Activated gamma-delta T cell treated with Interleukin-2 at 50 U/mL for 16 hours (primary cell): ENCODE data around the gene ZNF460.
A peak's percentile ranks its signal among the peaks of the same experiment; 100 is the strongest.

Source experiments
- DNase-seq: peaks from one replicate; pipeline ENCODE4 v3.0.0-alpha.2; 2020

The ZNF460 gene

GRCh38 chr19:57280962-57281400, 696 bp downstream of the ZNF460 start:
- DNase-seq = peak; percentile 18

GRCh38 chr19:57282011-57282643, 1.8 kb downstream of the ZNF460 start:
- no peak for DNase-seq

- no peak for DNase-seq
Measured at GRCh38 chr19:57288373-57288772, 8.1 kb downstream of the ZNF460 start.

GRCh38 chr19:57290970-57291369, 10.7 kb downstream of the ZNF460 start:
- DNase-seq = no peak

- no peak for DNase-seq
Measured at GRCh38 chr19:57292547-57292946, 12.3 kb downstream of the ZNF460 start.

- no peak for DNase-seq
Measured at GRCh38 chr19:57293719-57294118, 13.4 kb downstream of the ZNF460 start.

GRCh38 chr19:57302020-57302465, 21.8 kb downstream of the ZNF460 start:
- DNase-seq = no peak

- DNase-seq = no peak
Measured at GRCh38 chr19:57302727-57303401, 22.6 kb downstream of the ZNF460 start.

- no peak for DNase-seq
Measured at GRCh38 chr19:57305056-57305455, 24.8 kb downstream of the ZNF460 start.

GRCh38 chr19:57308514-57308913, 28.2 kb downstream of the ZNF460 start:
- no peak for DNase-seq

- DNase-seq = no peak
Measured at GRCh38 chr19:57310792-57311191, 30.5 kb downstream of the ZNF460 start.

GRCh38 chr19:57314146-57314545, 33.9 kb downstream of the ZNF460 start:
- DNase-seq = no peak

- no peak for DNase-seq
Measured at GRCh38 chr19:57317503-57317902, 37.2 kb downstream of the ZNF460 start.

GRCh38 chr19:57319869-57320179, 39.5 kb downstream of the ZNF460 start:
- no peak for DNase-seq

- DNase-seq = peak; percentile 89
Measured at GRCh38 chr19:57320180-57321084, 40.1 kb downstream of the ZNF460 start, which contains the start of gene ZNF543. Gene ZNF543, plus strand, starts transcription at chr19:57320472. Its CDS starts 382 bp downstream, at chr19:57320854.

- no peak for DNase-seq
Measured at GRCh38 chr19:57321116-57321515, 40.8 kb downstream of the ZNF460 start.

GRCh38 chr19:57321751-57322150, 41.5 kb downstream of the ZNF460 start:
- no peak for DNase-seq

- DNase-seq = no peak
Measured at GRCh38 chr19:57324992-57325391, 44.7 kb downstream of the ZNF460 start.

- no peak for DNase-seq
Measured at GRCh38 chr19:57327993-57328392, 47.7 kb downstream of the ZNF460 start.

GRCh38 chr19:57334191-57334590, 53.9 kb downstream of the ZNF460 start:
- no peak for DNase-seq

- DNase-seq = no peak
Measured at GRCh38 chr19:57338877-57339276, 58.6 kb downstream of the ZNF460 start.

- DNase-seq = no peak
Measured at GRCh38 chr19:57342582-57342981, 62.3 kb downstream of the ZNF460 start.
